Daoy (cell line): ENCODE measurements around the gene DHRSX. TPM values are rescaled to one million over a fixed set of nuclear protein-coding genes. Genes with fewer than 3 reads are reported as not detected.
"Not testable (repeated sequence)": the region's sequence is repeated elsewhere in the genome, so short reads cannot be mapped to it uniquely, and the experiment has no call there.

Experiments
- DNase-seq: peaks from one replicate; pipeline ENCODE4 v3.0.0-alpha.2; 2015; ENCODE audit warnings: low read depth
- total RNA-seq: library from RNA; depleted of rRNA; stranded (reverse); fragments of >200 nt; shearing (Covaris generic); gene quantifications from 2 replicates; pipeline ENCODE4 v1.2.3, GENCODE V29; 2014; rRNA removed

Gene DHRSX
- total RNA-seq, 1 experiment from 2014 or later: 12.3 TPM

DNA sequence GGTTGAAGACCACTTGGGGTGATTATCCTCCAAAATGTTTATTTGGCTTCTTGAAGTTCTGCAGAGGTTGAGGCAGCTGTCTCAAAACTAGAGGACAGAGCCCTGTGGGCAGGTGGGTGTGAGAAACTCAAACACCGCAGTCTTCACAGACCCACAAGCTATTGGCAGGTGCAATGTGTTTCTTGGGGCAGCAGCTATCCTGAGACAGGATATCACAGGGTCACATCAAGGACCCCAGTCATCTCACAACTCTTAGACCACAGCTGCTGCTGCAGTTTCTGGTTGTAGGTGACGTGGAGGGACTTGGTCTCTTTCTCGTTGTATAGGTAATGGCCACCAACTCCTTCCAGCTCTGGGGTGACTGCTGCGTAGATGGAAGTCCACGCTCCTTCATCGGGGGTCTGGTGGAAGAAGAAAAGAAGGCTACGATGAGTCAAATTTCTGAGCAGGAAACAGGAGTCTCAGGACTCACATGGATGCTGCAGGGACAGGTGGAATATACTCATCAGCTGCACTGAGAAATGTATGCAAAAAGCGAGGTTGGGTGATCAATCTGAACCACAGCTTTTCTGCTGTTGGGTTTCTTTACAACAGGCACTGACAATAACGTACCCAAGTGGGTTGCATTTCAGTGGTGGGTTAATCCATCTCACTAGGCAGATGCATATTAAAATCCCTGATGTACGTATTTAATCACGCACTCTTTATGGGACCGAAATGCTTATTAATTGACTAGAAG lies 279.8 kb downstream of the DHRSX start:
- no peak for DNase-seq

DNA sequence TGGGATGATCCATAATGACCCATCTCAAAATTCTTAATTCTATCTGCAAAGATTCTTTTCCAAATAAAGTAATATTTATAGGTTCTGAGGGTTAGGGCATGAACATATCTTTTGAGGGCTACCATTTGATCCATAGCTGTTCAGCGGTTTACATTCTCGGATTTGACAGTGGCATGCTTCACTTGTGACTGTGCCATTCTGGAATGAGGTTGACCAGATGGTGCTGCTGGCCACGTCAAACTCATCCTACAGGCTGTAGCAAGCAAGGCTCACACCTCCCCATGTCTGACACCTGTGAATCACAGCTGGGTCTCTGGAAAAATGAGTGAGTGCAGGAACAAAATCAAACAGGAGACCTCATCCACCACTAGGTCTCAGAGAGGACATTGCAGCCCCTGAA lies 280.5 kb downstream of the DHRSX start:
- DNase-seq: no peak

- not testable (repeated sequence) for DNase-seq
These were observed 286.5 kb downstream of the DHRSX start for GRCh38 chrX:2214138-2214823.

- not testable (repeated sequence) for DNase-seq
These were observed 289.1 kb downstream of the DHRSX start for GRCh38 chrX:2211667-2212066.

DNA sequence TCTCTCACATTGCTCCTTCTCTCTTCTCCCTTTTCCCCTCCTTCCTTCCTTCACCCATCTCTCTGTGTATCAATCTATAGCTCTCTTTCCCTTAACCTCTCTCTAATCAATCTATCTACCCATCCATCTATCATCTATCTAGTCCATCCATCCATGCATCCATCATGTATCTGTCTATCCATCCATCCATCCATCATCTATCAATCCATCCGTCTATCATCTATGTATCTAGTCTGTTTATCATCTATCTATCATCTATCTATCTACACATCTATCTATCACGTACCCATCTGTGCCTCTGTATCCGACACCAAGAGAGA lies 307.5 kb downstream of the DHRSX start:
- DNase-seq: no peak

GRCh38 chrX:2192584-2193272 lies 308.0 kb downstream of the DHRSX start:
- DNase-seq: no peak

- DNase-seq: no peak
These were observed 311.9 kb downstream of the DHRSX start for GRCh38 chrX:2188840-2189239.

DNA sequence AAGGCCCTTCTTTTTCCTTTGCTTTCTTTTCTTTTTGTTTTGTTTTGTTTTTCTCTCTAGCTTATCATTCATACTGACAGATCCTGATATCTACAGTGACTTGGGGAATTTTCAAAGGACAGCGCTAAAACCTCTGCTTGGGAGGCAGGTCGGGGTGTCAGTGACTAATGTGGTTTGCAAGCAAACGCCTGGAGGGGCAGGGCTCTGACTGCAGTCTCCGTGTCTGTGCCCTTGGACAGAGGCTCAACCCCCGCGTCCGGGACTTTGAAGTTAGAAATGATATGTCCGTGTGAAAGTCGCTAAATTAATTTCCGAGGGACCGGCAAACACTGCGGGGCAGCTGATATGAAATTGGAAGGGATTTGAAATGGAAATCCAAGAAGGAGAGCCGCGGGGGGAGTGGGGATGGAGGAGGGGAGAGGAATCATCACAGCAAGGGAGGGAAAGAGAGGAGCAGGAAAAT lies 312.4 kb downstream of the DHRSX start:
- no peak for DNase-seq

GRCh38 chrX:2187352-2188115 lies 313.2 kb downstream of the DHRSX start:
- no peak for DNase-seq

- DNase-seq: no peak
These were observed 315.3 kb downstream of the DHRSX start for GRCh38 chrX:2185341-2186082.

- no peak for DNase-seq
These were observed 316.7 kb downstream of the DHRSX start for GRCh38 chrX:2184089-2184488.

DNA sequence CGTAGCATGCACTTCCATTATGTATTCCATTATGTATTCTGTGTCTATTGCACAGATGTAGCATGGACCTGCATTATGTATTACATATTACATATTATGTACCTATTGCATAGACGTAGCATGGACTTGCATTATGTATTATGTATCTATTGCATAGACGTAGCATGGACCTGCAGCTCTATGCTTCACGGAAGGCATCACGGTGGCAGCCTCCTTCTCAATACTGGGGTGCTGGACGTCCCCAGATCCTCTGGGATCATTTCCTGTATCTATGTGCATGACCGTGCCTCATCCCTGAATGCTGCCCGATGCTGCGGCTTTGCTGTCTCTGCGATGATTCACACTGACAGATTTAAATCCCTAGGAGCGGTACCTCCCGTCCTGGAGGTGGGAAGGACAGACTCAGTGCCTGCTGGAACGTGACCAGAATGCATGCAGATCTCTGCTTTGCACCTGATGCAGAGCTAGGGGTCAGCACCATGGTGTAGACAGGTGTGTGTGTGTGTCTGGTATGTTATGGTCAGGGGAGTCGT lies 317.5 kb downstream of the DHRSX start:
- peak; percentile 3 for DNase-seq

DNA sequence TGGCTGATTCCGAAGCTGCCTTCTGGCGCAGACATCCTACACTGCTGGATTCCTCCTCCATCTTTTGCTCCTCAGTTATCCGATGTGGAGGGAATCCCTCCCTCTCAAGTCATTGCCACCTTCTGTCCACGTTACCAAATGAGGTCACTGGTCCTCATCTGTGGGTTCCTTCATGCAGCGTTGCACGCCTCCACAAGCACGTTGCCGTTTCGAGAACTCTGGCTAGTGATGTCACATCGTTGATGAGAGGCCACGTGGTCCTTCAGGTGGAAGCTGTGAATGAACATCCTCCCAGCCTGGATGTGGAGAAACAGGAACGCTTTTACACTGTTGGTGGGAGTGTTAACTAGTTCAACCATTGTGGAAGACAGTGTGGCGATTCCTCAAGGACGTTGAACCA lies 323.2 kb downstream of the DHRSX start:
- no peak for DNase-seq

GRCh38 chrX:2176733-2177132 lies 324.0 kb downstream of the DHRSX start:
- DNase-seq: no peak

DNA sequence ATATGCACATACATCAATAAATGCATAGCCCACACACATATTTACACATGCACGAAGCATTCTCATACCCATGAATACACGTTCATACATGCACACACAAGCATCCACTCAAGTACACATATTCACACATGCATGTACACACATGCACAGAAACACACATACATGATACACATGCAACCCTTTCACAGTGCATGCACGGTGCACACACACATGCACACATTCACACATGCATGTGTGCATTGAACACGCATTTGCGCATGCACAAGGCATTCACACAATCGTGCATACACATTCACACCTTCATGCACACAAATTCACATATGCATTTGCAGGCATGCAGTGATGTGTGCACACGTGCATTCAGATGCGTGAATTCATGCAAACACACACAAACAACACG lies 324.5 kb downstream of the DHRSX start:
- no peak for DNase-seq

GRCh38 chrX:2172359-2172758 lies 328.4 kb downstream of the DHRSX start:
- no peak for DNase-seq

Other genes starting within 250 kb of the DHRSX start
- gene ZBED1, start within 50 bp of the DHRSX start, total RNA-seq: 12.3 and 12.9 TPM in 2 replicates
- 74.0 and 88.6 TPM in 2 replicates for gene CD99, start 190.3 kb upstream of the DHRSX start, total RNA-seq